GM12892 (cell line): Measurements from ENCODE around the gene THRSP.

Source experiments
- POLR2A ChIP-seq: IDR thresholded peaks from 2 replicates; pipeline ENCODE4 v1.6.1; 2011; ENCODE audit warnings: low read depth, low read length, control low read depth
- POLR2AphosphoS5 ChIP-seq: IDR thresholded peaks from 2 replicates; pipeline ENCODE4 v1.6.1; 2011; ENCODE audit warnings: low read depth, low read length, control low read depth
- TAF1 ChIP-seq: IDR thresholded peaks from 2 replicates; pipeline ENCODE4 v1.6.1; 2011; ENCODE audit warnings: low read depth, mild to moderate bottlenecking, control low read depth, low read length, borderline replicate concordance

GRCh38 chr11:78039919-78040671, 23.6 kb upstream of the THRSP start:
- TF ChIP-seq POLR2A, result no peak
- no peak for TF ChIP-seq TAF1
- no peak for TF ChIP-seq POLR2AphosphoS5
